ENCODE measurements around the gene AP1S3. TPM values are rescaled to one million over a fixed set of nuclear protein-coding genes. Genes with fewer than 3 reads are reported as not detected.

Gene AP1S3
- total RNA-seq, 1 donor from 2014 or later: 14.3 TPM

DNA sequence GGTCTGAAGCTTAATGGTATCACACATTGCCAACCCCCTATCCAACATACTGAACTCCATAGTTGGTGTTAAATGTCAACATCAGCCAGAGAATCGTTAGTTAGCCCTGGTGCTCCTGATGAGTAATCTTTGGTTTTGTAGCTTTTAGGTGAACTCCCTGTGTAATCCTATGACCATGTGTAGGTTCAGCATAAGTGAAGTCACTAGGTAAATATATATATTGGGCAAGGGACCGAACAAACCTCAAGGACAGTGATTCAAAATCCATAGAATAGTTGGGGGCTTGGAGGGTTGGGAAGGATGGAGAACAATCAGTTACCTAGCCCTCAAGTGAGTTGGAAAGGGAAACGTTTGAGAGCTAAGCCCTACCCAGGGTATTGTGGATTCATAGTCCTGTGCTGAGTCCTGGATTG lies 16.0 kb upstream of the AP1S3 start:
- Histone ChIP-seq H3K9me3 (ENCODE audit: insufficient read depth, low read depth, low read length) (peaks cover 4% of the 10 kb centered on the region), H3K9ac (ENCODE audit: low read length) (no peak overlapping the region), H2AFZ (ENCODE audit: low read depth, low read length) (no peak overlapping the region), H3K4me1 (ENCODE audit: insufficient read depth, low read length) (peaks cover 10% of the 10 kb centered on the region), H3K27me3 (ENCODE audit: insufficient read depth, low read length) (no peaks in the 10 kb centered on the region), H4K20me1 (ENCODE audit: insufficient read depth, low read length) (no peaks in the 10 kb centered on the region), H3K27ac (ENCODE audit: low read depth, low read length) (no peak overlapping the region), H3K4me2 (ENCODE audit: low read length) (no peak overlapping the region), H3K36me3 (ENCODE audit: insufficient read depth, low read length) (peaks cover 6% of the 10 kb centered on the region), H3K4me3 (ENCODE audit: insufficient read depth, low read depth, low read length) (no peak overlapping the region), H3K79me2 (ENCODE audit: insufficient read depth, low read length) (no peaks in the 10 kb centered on the region)
- Mint-ChIP-seq H3K36me3 (ENCODE audit: low read depth, unreplicated experiment) (peaks cover 21% of the 10 kb centered on the region), H3K27ac (ENCODE audit: unreplicated experiment) (no peak overlapping the region), H3K27me3 (ENCODE audit: low read depth, unreplicated experiment) (no peaks in the 10 kb centered on the region), H3K4me3 (ENCODE audit: unreplicated experiment) (no peak overlapping the region), H3K9me3 (ENCODE audit: unreplicated experiment) (peaks cover 10% of the 10 kb centered on the region), H3K4me1 (ENCODE audit: low read depth, unreplicated experiment) (peaks cover 7% of the 10 kb centered on the region)
- TF ChIP-seq, protein P1, sequence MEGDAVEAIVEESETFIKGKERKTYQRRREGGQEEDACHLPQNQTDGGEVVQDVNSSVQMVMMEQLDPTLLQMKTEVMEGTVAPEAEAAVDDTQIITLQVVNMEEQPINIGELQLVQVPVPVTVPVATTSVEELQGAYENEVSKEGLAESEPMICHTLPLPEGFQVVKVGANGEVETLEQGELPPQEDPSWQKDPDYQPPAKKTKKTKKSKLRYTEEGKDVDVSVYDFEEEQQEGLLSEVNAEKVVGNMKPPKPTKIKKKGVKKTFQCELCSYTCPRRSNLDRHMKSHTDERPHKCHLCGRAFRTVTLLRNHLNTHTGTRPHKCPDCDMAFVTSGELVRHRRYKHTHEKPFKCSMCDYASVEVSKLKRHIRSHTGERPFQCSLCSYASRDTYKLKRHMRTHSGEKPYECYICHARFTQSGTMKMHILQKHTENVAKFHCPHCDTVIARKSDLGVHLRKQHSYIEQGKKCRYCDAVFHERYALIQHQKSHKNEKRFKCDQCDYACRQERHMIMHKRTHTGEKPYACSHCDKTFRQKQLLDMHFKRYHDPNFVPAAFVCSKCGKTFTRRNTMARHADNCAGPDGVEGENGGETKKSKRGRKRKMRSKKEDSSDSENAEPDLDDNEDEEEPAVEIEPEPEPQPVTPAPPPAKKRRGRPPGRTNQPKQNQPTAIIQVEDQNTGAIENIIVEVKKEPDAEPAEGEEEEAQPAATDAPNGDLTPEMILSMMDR (IDR thresholded peaks at IDR 0.05; ENCODE audit: insufficient read depth, low read depth, low read length): no peak
- TF ChIP-seq EZH2 (IDR thresholded peaks at IDR 0.05; ENCODE audit: insufficient read depth, low read length): no peak
- FAIRE-seq (no peak), DNase-seq (ENCODE audit: low read depth) (no peak)

DNA sequence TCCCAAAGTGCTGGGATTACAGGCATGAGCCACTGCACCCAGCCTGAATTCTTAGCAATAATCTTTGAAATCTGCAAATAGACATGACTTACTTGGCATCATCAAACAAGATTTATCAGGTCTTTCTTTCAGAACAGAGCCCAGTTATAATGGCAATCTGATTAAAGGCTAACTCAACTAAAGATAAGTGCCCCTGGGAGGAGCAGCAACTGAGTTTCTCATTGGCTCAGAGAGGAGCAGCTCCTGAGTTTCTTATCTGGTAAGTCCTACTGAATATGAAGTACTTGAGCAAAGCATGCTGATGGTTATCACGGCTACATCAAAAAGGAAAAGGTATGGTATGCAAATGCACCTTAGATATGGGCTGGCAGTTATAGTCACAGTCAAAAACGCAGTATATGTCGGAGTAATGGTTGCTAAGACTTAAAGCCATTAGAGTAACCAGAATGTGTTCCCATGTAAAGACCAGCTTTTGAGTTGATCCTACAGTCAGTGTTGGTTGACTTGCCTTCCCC lies 15.0 kb upstream of the AP1S3 start:
- no peaks in the 10 kb centered on the region for H3K79me2 ChIP-seq (ENCODE audit: insufficient read depth, low read length)
- H3K4me3 Mint-ChIP-seq (ENCODE audit: unreplicated experiment): no peak overlapping the region
- no peaks in the 10 kb centered on the region for H3K27me3 Mint-ChIP-seq (ENCODE audit: low read depth, unreplicated experiment)
- peaks cover 27% of the 10 kb centered on the region for H3K36me3 Mint-ChIP-seq (ENCODE audit: low read depth, unreplicated experiment)
- H3K27ac ChIP-seq (ENCODE audit: low read depth, low read length): no peak overlapping the region
- FAIRE-seq (no peak), DNase-seq (ENCODE audit: low read depth) (no peak)
- H3K9me3 Mint-ChIP-seq (ENCODE audit: unreplicated experiment): peaks cover 13% of the 10 kb centered on the region
- no peak overlapping the region for H3K4me3 ChIP-seq (ENCODE audit: insufficient read depth, low read depth, low read length)
- H3K27ac Mint-ChIP-seq (ENCODE audit: unreplicated experiment): no peak overlapping the region
- H3K4me1 Mint-ChIP-seq (ENCODE audit: low read depth, unreplicated experiment): peaks cover 7% of the 10 kb centered on the region
- peaks cover 6% of the 10 kb centered on the region for H3K36me3 ChIP-seq (ENCODE audit: insufficient read depth, low read length)
- H3K27me3 ChIP-seq (ENCODE audit: insufficient read depth, low read length): no peaks in the 10 kb centered on the region
- no peak overlapping the region for H3K9ac ChIP-seq (ENCODE audit: low read length)
- peaks cover 10% of the 10 kb centered on the region for H3K4me1 ChIP-seq (ENCODE audit: insufficient read depth, low read length)
- TF ChIP-seq, protein P1 (IDR thresholded peaks at IDR 0.05; ENCODE audit: insufficient read depth, low read depth, low read length): no peak
- TF ChIP-seq EZH2 (IDR thresholded peaks at IDR 0.05; ENCODE audit: insufficient read depth, low read length): no peak
- peaks cover 5% of the 10 kb centered on the region for H3K9me3 ChIP-seq (ENCODE audit: insufficient read depth, low read depth, low read length)
- no peak overlapping the region for H3K4me2 ChIP-seq (ENCODE audit: low read length)
- H4K20me1 ChIP-seq (ENCODE audit: insufficient read depth, low read length): no peaks in the 10 kb centered on the region
- H2AFZ ChIP-seq (ENCODE audit: low read depth, low read length): no peak overlapping the region

DNA sequence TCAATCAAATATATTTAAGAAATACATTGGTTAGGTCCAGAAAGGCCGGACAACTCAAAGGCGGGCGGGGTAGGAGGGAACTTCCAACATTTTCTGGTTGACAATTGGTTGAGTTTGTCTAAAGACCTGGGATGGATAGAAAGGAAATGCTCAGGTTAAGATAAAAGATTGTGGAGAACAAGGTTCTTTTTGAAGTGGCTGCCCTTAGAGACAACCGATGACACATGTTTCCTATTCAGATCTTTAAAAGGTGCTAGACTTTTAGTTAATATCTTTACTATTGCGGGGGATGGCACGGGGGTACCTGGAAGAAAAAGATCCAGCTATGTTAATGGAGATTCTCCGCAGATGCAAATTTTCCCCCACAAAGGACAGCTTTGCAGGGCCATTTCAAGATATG lies 10.0 kb upstream of the AP1S3 start:
- Histone ChIP-seq H2AFZ (ENCODE audit: low read depth, low read length) (no peak overlapping the region), H3K27ac (ENCODE audit: low read depth, low read length) (peak overlapping the region; percentile 84), H4K20me1 (ENCODE audit: insufficient read depth, low read length) (no peaks in the 10 kb centered on the region), H3K4me3 (ENCODE audit: insufficient read depth, low read depth, low read length) (no peak overlapping the region), H3K9ac (ENCODE audit: low read length) (no peak overlapping the region), H3K4me1 (ENCODE audit: insufficient read depth, low read length) (peaks cover 8% of the 10 kb centered on the region), H3K9me3 (ENCODE audit: insufficient read depth, low read depth, low read length) (peaks cover 5% of the 10 kb centered on the region), H3K27me3 (ENCODE audit: insufficient read depth, low read length) (no peaks in the 10 kb centered on the region), H3K79me2 (ENCODE audit: insufficient read depth, low read length) (no peaks in the 10 kb centered on the region), H3K4me2 (ENCODE audit: low read length) (no peak overlapping the region), H3K36me3 (ENCODE audit: insufficient read depth, low read length) (peaks cover 4% of the 10 kb centered on the region)
- no peak for TF ChIP-seq EZH2 (IDR thresholded peaks at IDR 0.05; ENCODE audit: insufficient read depth, low read length)
- TF ChIP-seq, protein P1 (IDR thresholded peaks at IDR 0.05; ENCODE audit: insufficient read depth, low read depth, low read length): no peak
- Mint-ChIP-seq H3K9me3 (ENCODE audit: unreplicated experiment) (peaks cover 13% of the 10 kb centered on the region), H3K4me3 (ENCODE audit: unreplicated experiment) (no peak overlapping the region), H3K36me3 (ENCODE audit: low read depth, unreplicated experiment) (peaks cover 21% of the 10 kb centered on the region), H3K4me1 (ENCODE audit: low read depth, unreplicated experiment) (peaks cover 7% of the 10 kb centered on the region), H3K27ac (ENCODE audit: unreplicated experiment) (no peak overlapping the region), H3K27me3 (ENCODE audit: low read depth, unreplicated experiment) (no peaks in the 10 kb centered on the region)
- FAIRE-seq (no peak), DNase-seq (ENCODE audit: low read depth) (no peak)

All from astrocyte (in vitro differentiated cells and primary cell).